HG02840 (cell line): Measurements from ENCODE around the gene KIAA0513.

Experiments
- ATAC-seq: cut with Tn5 transposase; IDR thresholded peaks from one replicate; pipeline ENCODE4 v1.9.1; 2021; ENCODE audit warnings: mild to moderate bottlenecking, moderate library complexity, moderate number of reproducible peaks; ENCODE audit not compliant: unreplicated experiment, low FRiP score

Gene KIAA0513

DNA sequence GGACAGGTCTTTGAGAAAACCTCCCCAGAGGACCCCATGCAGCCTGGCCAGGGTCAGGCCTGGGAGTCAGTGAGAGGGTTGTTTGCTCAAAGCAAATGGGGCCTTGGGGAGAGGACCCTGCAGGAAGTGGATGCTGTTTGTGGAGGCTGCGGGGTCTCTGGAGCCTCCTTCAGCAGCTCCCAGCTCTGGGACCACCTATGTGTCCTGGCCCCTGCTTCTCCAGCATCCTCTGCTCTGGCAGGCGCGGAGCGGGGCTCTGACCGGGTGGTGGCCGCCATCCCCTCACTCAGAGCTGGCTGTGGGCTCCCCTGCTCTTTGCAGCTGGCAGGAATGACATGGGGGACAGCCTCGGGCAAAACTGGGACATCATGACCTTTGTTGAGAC lies 114.5 kb downstream of the KIAA0513 start:
- ATAC-seq = no peak

DNA sequence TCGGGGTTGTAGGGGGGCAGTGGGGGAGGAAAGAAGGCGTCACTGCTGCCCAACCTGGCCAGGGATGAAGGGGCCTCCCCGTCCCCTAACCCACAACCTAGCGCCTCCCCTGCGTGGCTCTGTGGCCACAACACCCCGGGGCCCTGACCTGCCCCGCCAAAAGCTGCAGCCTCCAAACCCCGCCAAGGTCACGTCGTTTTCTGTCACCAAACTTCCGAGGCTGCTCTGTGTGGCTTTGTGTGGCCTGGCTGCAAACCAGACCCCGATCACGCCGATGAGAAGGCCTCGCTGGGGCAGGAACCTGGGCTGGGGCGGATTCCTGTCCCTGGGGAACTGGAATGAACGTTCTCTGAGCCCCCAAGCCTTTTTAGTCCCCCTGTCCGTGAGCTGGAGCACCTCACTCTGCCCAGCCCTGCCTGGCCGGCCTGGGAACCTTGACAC lies 115.2 kb downstream of the KIAA0513 start:
- ATAC-seq = no peak
